PC-3 (cell line): ENCODE data around the gene GATAD2B.

Experiments used
- EZH2phosphoT487 ChIP-seq: fragments of 300-600 bp; sonication (generic); IDR thresholded peaks from 2 replicates; pipeline ENCODE4 v1.6.1; 2018; ENCODE audit warnings: mild to moderate bottlenecking, antibody characterized with exemption, low read length, borderline replicate concordance
- TF ChIP-seq, protein P1 (sequence below): fragments of 300-600 bp; sonication (generic); conservative IDR thresholded peaks from 2 replicates; pipeline ENCODE4 v1.5.1; 2017; ENCODE audit warnings: antibody characterized with exemption, low read depth, mild to moderate bottlenecking, low read length

DNA sequence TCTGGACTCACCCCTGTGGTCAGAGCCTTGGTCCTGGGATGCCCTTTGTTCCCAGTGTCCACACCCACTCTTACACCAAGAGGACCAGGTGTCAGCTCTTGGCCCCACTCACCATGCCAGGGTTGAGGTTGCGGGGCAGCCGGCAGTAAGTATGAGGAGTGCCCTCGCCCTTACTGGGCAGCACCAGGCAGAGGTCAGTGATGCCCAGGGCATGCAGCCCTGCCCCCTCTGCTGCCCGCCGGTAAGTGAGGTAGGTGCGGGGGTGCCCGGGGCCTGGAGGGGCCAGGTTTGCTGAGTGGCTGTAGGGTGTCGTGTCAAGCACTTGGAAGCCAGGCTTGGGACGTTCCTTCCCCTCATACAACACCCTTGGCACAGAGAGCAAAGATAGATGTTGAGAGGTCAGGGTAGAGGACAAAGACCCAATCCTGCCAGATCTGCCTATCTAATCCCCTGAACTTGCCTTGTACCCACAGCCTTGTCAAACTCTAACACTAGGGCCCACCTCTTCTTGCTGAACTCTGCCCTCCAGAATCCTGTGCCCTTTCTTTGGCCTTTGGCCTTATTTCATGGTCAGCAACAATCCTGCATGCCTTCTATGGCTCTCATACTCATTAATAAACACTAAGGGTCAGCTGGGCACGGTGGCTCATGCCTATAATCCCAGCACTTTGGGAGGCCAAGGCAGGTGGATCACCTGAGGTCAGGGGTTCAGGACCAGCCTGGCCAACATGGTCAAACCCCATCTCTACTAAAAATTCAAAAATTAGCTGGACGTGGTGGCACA, 20.2 kb upstream of the GATAD2B start:
- TF ChIP-seq, protein P1, sequence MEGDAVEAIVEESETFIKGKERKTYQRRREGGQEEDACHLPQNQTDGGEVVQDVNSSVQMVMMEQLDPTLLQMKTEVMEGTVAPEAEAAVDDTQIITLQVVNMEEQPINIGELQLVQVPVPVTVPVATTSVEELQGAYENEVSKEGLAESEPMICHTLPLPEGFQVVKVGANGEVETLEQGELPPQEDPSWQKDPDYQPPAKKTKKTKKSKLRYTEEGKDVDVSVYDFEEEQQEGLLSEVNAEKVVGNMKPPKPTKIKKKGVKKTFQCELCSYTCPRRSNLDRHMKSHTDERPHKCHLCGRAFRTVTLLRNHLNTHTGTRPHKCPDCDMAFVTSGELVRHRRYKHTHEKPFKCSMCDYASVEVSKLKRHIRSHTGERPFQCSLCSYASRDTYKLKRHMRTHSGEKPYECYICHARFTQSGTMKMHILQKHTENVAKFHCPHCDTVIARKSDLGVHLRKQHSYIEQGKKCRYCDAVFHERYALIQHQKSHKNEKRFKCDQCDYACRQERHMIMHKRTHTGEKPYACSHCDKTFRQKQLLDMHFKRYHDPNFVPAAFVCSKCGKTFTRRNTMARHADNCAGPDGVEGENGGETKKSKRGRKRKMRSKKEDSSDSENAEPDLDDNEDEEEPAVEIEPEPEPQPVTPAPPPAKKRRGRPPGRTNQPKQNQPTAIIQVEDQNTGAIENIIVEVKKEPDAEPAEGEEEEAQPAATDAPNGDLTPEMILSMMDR: no peak
- no peak for TF ChIP-seq EZH2phosphoT487
